A549 (cell line): Measurements from ENCODE around the gene ZNF133. TPM values are rescaled to one million over a fixed set of nuclear protein-coding genes. Genes with fewer than 3 reads are reported as not detected.

ENCODE experiments used
- ATAC-seq, 2 experiments: fragments of 200-7000 bp in 1 of 2; fragments of >200 bp in 1 of 2; cut with Nextera tagmentation in 1 of 2; cut with Tn5 transposase in 1 of 2; 3 replicates each; pipeline versions ENCODE4 v1.8.0 to v1.9.1; 2018 to 2020; ENCODE audit warnings: mild to moderate bottlenecking in 1 of 2, moderate library complexity in 1 of 2
- CTCF ChIA-PET: fragments of 300-600 bp; sonication (Branson Sonifier 250); formaldehyde crosslinking; extraction: SDS; loops from one replicate; lab custom pipeline; 2021; ENCODE audit warnings: antibody characterized with exemption, inconsistent platforms; lab: Yijun Ruan, JAX
- POLR2A ChIA-PET: fragments of 350-600 bp; formaldehyde crosslinking; extraction: SDS; loops from one replicate; lab custom pipeline; 2021; ENCODE audit warnings: antibody characterized with exemption, inconsistent platforms; lab: Yijun Ruan, JAX
- DNase-seq, 2 experiments: peaks; one replicate each; pipeline versions ENCODE4 v3.0.0 to v3.0.0-alpha.2; 2011 to 2016; ENCODE audit warnings: low read depth in 1 of 2, low spot score in 1 of 2
- FAIRE-seq: peaks from 2 replicates; lab custom pipeline; 2011; peaks lifted over from hg19 to GRCh38; lab: Jason Lieb, UNC
- H3K27ac ChIP-seq, 2 experiments: fragments of >200 bp; sonication (Bioruptor Twin); formaldehyde crosslinking; 3 replicates each; pipeline ENCODE4 v1.5.1; 2016 to 2017
- H3K4me1 ChIP-seq: fragments of >200 bp; sonication (Bioruptor Twin); formaldehyde crosslinking; 3 replicates; pipeline ENCODE4 v1.6.1; 2016
- H3K4me2 ChIP-seq: fragments of >200 bp; sonication (Bioruptor Twin); formaldehyde crosslinking; 3 replicates; pipeline ENCODE4 v1.6.1; 2016
- H3K4me3 ChIP-seq: fragments of >200 bp; sonication (Bioruptor Twin); formaldehyde crosslinking; 3 replicates; pipeline ENCODE4 v1.5.1; 2016
- H3K9me3 ChIP-seq: fragments of >200 bp; sonication (Bioruptor Twin); formaldehyde crosslinking; 3 replicates; pipeline ENCODE4 v1.6.1; 2016
- ATOH8 ChIP-seq: fragments of 250-450 bp; sonication (Bioruptor Pico); IDR thresholded peaks from 2 replicates; pipeline ENCODE4 v1.5.0; 2020; ENCODE audit warnings: low read depth, mild to moderate bottlenecking, moderate library complexity
- CHD4 ChIP-seq: fragments of 200-600 bp; sonication (generic); IDR thresholded peaks from 2 replicates; pipeline ENCODE4 v1.6.1; 2016; ENCODE audit warnings: antibody characterized with exemption, mild to moderate bottlenecking, borderline replicate concordance
- CTCF ChIP-seq: fragments of >200 bp; sonication (Bioruptor Twin); formaldehyde crosslinking; IDR thresholded peaks from 3 replicates; pipeline ENCODE4 v1.5.1; 2016
- EHMT2 ChIP-seq: fragments of 200-600 bp; sonication (generic); IDR thresholded peaks from 2 replicates; pipeline ENCODE4 v1.6.1; 2016; ENCODE audit warnings: antibody characterized with exemption, low read depth, mild to moderate bottlenecking, moderate library complexity
- ESRRA ChIP-seq: fragments of 150-350 bp; IDR thresholded peaks from 2 replicates; pipeline ENCODE4 v1.6.1; 2014; ENCODE audit warnings: mild to moderate bottlenecking, low read length, borderline replicate concordance
- FOSL2 ChIP-seq, 2 experiments: fragments of 450-650 bp in 1 of 2; fragments of >200 bp in 1 of 2; sonication (Bioruptor Twin) in 1 of 2; formaldehyde crosslinking; IDR thresholded peaks; 2 replicates each; pipeline versions ENCODE4 v1.5.0 to v1.6.1; 2016 to 2020; ENCODE audit warnings: mild to moderate bottlenecking in 1 of 2, moderate library complexity in 1 of 2
- FOXS1 ChIP-seq: fragments of 250-450 bp; sonication (Bioruptor Pico); IDR thresholded peaks from 2 replicates; pipeline ENCODE4 v1.5.0; 2020; ENCODE audit warnings: mild to moderate bottlenecking, moderate library complexity
- GATA3 ChIP-seq: IDR thresholded peaks from 2 replicates; pipeline ENCODE4 v1.6.1; 2012; ENCODE audit warnings: borderline replicate concordance
- JUN ChIP-seq, 2 experiments: fragments of >200 bp; sonication (Bioruptor Twin); formaldehyde crosslinking; IDR thresholded peaks; 2 replicates in 1 of 2; 3 replicates in 1 of 2; pipeline ENCODE4 v1.6.1; 2016 to 2017
- JUNB ChIP-seq: fragments of >200 bp; sonication (Bioruptor Twin); formaldehyde crosslinking; IDR thresholded peaks from 2 replicates; pipeline ENCODE4 v1.6.1; 2016
- MAFK ChIP-seq: fragments of 450-650 bp; IDR thresholded peaks from 2 replicates; pipeline ENCODE4 v1.6.1; 2014; ENCODE audit not compliant: partially characterized antibody
- MAX ChIP-seq: IDR thresholded peaks from 2 replicates; pipeline ENCODE4 v1.6.1; 2012
- MAZ ChIP-seq: fragments of 150-350 bp; IDR thresholded peaks from 2 replicates; pipeline ENCODE4 v1.6.1; 2014; ENCODE audit warnings: antibody characterized with exemption, low read depth, low read length, borderline replicate concordance
- NR3C1 ChIP-seq: fragments of >200 bp; sonication (Bioruptor Twin); formaldehyde crosslinking; IDR thresholded peaks from 3 replicates; pipeline ENCODE4 v1.6.1; 2017
- PBX3 ChIP-seq: IDR thresholded peaks from 2 replicates; pipeline ENCODE4 v1.6.1; 2012
- RAD21 ChIP-seq, 2 experiments: fragments of >200 bp in 1 of 2; sonication (Bioruptor Twin) in 1 of 2; formaldehyde crosslinking in 1 of 2; IDR thresholded peaks in 1 of 2; conservative IDR thresholded peaks in 1 of 2; 2 replicates in 1 of 2; 3 replicates in 1 of 2; pipeline ENCODE4 v1.6.1; 2012 to 2018; ENCODE audit warnings: inconsistent platforms in 1 of 2
- RFX5 ChIP-seq: fragments of 450-650 bp; IDR thresholded peaks from 2 replicates; pipeline ENCODE4 v1.7.1; 2014; ENCODE audit warnings: antibody characterized with exemption, mild to moderate bottlenecking, moderate library complexity
- SMC3 ChIP-seq: fragments of >200 bp; sonication (Bioruptor Twin); formaldehyde crosslinking; IDR thresholded peaks from 3 replicates; pipeline ENCODE4 v1.6.1; 2018; ENCODE audit warnings: inconsistent platforms
- TFCP2L1 ChIP-seq: fragments of 250-450 bp; sonication (Bioruptor Pico); IDR thresholded peaks from 2 replicates; pipeline ENCODE4 v1.5.0; 2021; ENCODE audit warnings: mild to moderate bottlenecking
- USF2 ChIP-seq: fragments of 450-650 bp; IDR thresholded peaks from 2 replicates; pipeline ENCODE4 v1.6.1; 2014; ENCODE audit warnings: antibody characterized with exemption
- ZFP36 ChIP-seq: fragments of 450-650 bp; IDR thresholded peaks from 2 replicates; pipeline ENCODE4 v1.6.1; 2014; ENCODE audit warnings: borderline replicate concordance; ENCODE audit not compliant: partially characterized antibody
- ZSCAN20 ChIP-seq: fragments of 250-450 bp; sonication (Bioruptor Pico); IDR thresholded peaks from 2 replicates; pipeline ENCODE4 v1.8.0; 2022; ENCODE audit warnings: mild to moderate bottlenecking, moderate library complexity
- WGBS: methylation state at CpG from one replicate; pipeline ENCODE4 v1.1.6; 2017; ENCODE audit errors: missing lambda C conversion rate; 5-methylcytosine and 5-hydroxymethylcytosine counted together
- polyA plus RNA-seq, 4 experiments: library from polyadenylated mRNA; depleted of rRNA in 3 of 4; stranded (reverse); fragments of >200 nt; fragmentation: RNase III in 1 of 4; extraction: RNeasy Plus Mini Kit Qiagen cat#74134 plus additional on column Dnase treatment in 1 of 4; gene quantifications; 2 replicates in 3 of 4; 3 replicates in 1 of 4; pipeline ENCODE4 v1.2.3, GENCODE V29; 2011 to 2017
- TF ChIP-seq, protein P1 (sequence below): fragments of >200 bp; sonication (Bioruptor Twin); formaldehyde crosslinking; IDR thresholded peaks from 3 replicates; pipeline ENCODE4 v1.6.1; 2016

Gene ZNF133
- polyA plus RNA-seq, 2 of the 4 experiments (the other 2 are of a cell fraction) = 9.8 to 11.6 TPM

GRCh38 chr20:18263723-18264122 is 24.6 kb upstream of the ZNF133 start:
- no peaks in the 10 kb centered on the region for H3K9me3 ChIP-seq
- no peaks in the 10 kb centered on the region for H3K4me1 ChIP-seq
- no peak for FAIRE-seq
- no peak overlapping the region for H3K27ac ChIP-seq
- no peak for TF ChIP-seq ESRRA
- TF ChIP-seq, all 56 proteins: peak for 0
- peak in 1 of 2 experiments; percentile 34 for DNase-seq
- 16% methylated on average over 1 of the region's 1 CpG for WGBS
- peak; percentile 50 to 76; a peak in 5 of 6 replicates for ATAC-seq
- no peak overlapping the region for H3K4me3 ChIP-seq
- ChIA-PET CTCF (interaction anchor here (1.0 to 1.6 kb wide), 4 partner anchors 8 to 72 kb away, joined by 3 to 6 read pairs (median 4); no protein-coding TSS in a partner anchor), POLR2A (no interaction called here)
- no peak overlapping the region for H3K4me2 ChIP-seq

GRCh38 chr20:18265441-18265840 is 22.9 kb upstream of the ZNF133 start:
- ATAC-seq (no peak), FAIRE-seq (no peak), DNase-seq (no peak)
- Histone ChIP-seq H3K27ac (no peak overlapping the region), H3K4me2 (no peak overlapping the region), H3K4me3 (no peak overlapping the region), H3K9me3 (no peaks in the 10 kb centered on the region)
- ChIA-PET POLR2A (no interaction called here), CTCF (interaction anchor here (0.6 to 1.2 kb wide), 2 partner anchors 10 to 728 kb away, joined by 3 to 4 read pairs; no protein-coding TSS in a partner anchor)
- WGBS = 41% methylated on average over 4 of the region's 4 CpGs
- no peak for TF ChIP-seq RAD21 (conservative IDR thresholded peaks at IDR 0.05 in 1 of 2, IDR thresholded peaks at IDR 0.05 in 1 of 2)
- TF ChIP-seq EHMT2 = no peak
- no peak for TF ChIP-seq FOSL2 (IDR thresholded peaks at IDR 0.05)
- TF ChIP-seq FOSL2 (CRISPR knock-in tag; IDR thresholded peaks at IDR 0.05) = no peak
- no peak for TF ChIP-seq ATOH8 (CRISPR knock-in tag)
- no peak for TF ChIP-seq FOXS1 (CRISPR knock-in tag)
- TF ChIP-seq ZSCAN20 (CRISPR knock-in tag) = no peak
- no peak for TF ChIP-seq TFCP2L1 (CRISPR knock-in tag)
- no peak for TF ChIP-seq GATA3
- no peak for TF ChIP-seq ZFP36
- TF ChIP-seq, all 56 proteins: peak for 0
- no peaks in the 10 kb centered on the region for H3K4me1 ChIP-seq

DNA sequence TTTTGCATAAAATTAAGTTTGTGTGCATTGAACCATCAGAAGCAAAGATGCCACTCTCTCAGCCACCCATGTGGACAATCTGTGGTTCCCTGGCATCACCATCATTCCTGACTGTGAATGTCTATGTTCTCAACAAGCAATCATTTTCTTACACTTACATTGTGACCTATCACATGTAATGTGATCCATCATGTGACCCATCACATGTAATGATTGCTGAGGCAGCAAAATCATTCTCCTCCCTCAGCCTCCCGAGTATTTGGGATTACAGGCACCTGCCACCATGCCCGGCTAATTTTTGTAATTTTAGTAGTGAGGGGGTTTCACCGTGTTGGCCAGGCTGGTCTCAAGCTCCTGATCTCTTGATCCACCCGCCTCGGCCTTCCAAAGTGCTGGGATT is 22.0 kb upstream of the ZNF133 start:
- Histone ChIP-seq H3K27ac (no peak overlapping the region), H3K4me3 (no peak overlapping the region), H3K9me3 (no peaks in the 10 kb centered on the region), H3K4me2 (no peak overlapping the region), H3K4me1 (no peaks in the 10 kb centered on the region)
- FAIRE-seq = no peak
- POLR2A ChIA-PET = no interaction called here
- CTCF ChIA-PET = no interaction called here
- WGBS = 57% methylated on average over 5 of the region's 5 CpGs
- no peak for ATAC-seq
- TF ChIP-seq MAFK (peak; percentile 96), CHD4 (no peak), ESRRA (no peak), PBX3 (no peak), USF2 (peak; percentile 79), RFX5 (no peak), CTCF (no peak), MAZ (no peak), JUN (IDR thresholded peaks at IDR 0.05) (no peak), JUNB (no peak), SMC3 (no peak), RAD21 (conservative IDR thresholded peaks at IDR 0.05 in 1 of 2, IDR thresholded peaks at IDR 0.05 in 1 of 2) (no peak), ZSCAN20 (CRISPR knock-in tag) (no peak), NR3C1 (no peak), TFCP2L1 (CRISPR knock-in tag) (no peak), MAX (no peak)
- TF ChIP-seq, protein P1, sequence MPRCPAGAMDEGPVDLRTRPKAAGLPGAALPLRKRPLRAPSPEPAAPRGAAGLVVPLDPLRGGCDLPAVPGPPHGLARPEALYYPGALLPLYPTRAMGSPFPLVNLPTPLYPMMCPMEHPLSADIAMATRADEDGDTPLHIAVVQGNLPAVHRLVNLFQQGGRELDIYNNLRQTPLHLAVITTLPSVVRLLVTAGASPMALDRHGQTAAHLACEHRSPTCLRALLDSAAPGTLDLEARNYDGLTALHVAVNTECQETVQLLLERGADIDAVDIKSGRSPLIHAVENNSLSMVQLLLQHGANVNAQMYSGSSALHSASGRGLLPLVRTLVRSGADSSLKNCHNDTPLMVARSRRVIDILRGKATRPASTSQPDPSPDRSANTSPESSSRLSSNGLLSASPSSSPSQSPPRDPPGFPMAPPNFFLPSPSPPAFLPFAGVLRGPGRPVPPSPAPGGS = no peak
- no peak for DNase-seq
